AG20443 (cell line): ENCODE measurements around the gene PRLH.

Source experiments
- DNase-seq: peaks from one replicate; pipeline ENCODE4 v3.0.0; 2012; ENCODE audit warnings: low spot score, mixed read lengths

PRLH gene

GRCh38 chr2:237565974-237566373 is 400 bp upstream of the PRLH start:
- no peak for DNase-seq

DNA sequence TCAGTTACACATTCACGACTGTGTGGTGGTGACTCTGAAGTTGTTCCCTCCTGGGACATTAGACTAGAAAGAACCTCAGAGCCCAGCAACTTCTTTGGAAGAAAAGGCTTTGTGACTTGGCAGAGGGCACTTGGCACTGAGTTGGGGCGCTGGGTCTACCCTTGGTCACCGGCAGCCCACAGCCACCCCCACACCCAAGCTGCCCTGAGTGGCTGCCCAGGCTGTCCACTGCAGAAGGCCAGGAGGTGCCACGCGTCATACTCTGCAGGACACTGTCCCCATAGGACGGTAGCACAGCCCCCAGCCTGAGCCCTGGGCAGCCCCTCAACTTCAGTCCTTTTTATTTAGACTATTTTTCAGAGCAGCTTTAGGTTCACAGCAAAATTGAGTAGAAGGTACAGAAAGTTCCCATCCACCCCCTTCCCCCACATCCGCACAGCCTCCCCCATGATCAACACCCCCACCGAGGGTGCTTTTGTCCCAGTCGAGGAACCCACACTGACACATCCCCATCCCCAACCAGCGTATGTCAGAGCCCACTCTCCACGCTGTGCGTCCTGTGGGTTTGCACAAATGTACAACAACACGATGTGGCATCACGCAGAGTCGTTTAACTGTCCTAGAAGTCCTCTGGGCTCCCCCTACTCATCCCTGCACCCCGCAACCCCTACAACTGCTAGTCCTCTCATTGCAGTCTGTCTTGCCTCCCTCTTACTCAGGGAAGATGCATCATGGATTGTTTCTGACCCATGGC is 1.1 kb downstream of the PRLH start:
- DNase-seq = no peak

DNA sequence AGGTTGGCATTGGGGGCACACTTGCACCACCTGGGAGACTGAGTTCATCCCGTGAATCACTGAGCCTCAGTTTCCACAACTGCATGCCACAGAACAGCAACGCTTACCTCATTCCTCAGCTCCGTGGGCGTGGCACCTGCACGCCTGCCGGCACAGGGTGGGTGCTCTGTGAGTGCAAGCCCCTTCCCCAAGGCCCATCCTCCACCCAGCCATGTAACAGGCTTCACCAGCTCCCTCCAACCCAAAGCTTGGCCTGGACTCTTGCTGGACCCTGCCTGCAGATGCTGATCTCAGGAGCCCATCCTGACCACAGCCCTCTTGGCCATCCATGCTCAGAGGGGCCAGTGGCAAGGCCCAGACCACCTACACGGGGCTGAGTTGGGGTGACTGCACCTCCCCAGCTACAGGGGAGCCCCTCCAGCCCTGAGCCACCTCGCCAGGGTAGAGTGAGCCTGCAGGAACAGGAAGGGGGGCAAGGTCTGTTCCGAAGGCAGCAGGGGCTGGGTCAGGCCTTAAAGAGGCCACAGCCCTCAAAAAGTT is 1.8 kb downstream of the PRLH start:
- DNase-seq = no peak

GRCh38 chr2:237569041-237569440 is 2.7 kb downstream of the PRLH start:
- DNase-seq = no peak

GRCh38 chr2:237569896-237570295 is 3.5 kb downstream of the PRLH start:
- DNase-seq = no peak

DNA sequence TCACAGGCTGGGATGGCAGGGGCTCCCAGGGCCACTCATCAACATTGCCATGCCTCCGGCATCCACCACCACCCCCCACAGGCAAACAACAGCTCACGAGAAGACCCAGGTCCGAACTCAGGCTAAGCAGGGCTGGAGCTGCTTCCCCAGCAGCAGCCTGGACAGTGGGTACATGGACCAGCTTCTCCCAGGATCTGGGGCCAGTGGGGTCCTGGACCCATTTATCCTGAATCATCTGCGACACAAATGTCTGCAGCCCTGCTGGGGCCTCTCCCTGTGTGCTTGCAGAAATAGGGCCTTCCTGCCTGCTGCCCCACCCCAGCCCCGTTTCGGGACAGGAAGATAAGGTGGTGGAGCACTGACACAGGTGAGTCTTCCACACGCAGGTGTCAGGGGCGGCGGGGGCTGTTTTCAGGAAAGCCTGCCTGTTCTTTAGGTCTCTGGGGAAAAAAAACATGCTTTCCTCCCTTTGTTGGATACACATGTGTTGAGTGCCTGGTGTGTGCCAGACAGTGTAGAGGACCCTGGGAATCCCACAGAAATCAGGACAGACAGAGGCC is 4.5 kb downstream of the PRLH start:
- no peak for DNase-seq

GRCh38 chr2:237571551-237571950 is 5.2 kb downstream of the PRLH start:
- DNase-seq = no peak

GRCh38 chr2:237572021-237572741 is 5.8 kb downstream of the PRLH start:
- DNase-seq = peak; percentile 98

DNA sequence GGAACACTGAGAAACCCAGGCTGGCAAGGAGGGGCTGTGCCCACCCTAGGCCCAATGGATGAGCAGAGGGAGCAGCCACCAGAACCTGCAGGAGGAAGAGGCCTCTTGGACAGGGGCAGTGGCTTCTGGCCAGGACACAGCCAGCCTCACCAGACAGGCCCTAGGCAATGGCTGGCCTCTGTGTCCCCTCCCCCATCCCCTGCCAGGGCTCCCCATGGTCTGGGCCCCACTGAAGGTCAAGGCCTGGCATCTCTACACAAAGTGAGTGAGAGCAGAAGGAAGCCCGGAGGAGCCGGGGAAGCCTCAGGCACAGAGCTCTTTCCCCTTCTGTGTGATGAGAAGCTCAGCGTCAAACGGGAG is 6.3 kb downstream of the PRLH start:
- no peak for DNase-seq

DNA sequence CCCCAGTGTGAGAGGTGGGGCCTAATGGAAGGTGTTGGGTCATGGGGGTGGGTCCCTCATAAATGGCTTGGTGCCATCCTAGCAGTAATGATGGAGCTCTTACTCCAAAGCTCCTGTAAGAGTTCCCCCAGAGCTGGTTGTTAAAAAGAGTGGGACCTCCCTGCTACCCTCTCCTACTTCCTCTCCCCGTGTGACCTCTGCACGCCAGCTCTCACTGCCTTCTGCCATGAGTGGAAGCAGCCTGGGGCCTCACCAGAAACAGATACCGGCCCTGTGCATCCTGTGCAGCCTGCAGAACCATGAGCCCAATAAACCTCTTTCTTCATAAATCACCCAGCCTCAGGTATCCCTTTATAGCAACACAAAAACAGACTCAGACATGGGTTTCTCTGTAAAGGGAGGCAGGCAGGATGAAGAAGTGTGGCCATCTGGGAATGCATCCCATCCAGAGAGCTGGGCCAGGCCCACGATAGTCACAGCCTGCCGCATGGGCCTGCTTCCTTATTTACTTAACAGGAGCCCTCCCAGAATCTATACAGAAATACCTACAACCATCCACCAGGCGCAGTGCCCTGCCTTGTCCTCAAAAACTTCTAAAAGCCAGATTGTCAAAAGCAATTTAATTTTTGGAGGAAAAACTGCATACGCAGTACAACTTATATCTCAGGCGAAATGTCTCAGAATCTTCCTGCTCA is 7.5 kb downstream of the PRLH start:
- DNase-seq = no peak

DNA sequence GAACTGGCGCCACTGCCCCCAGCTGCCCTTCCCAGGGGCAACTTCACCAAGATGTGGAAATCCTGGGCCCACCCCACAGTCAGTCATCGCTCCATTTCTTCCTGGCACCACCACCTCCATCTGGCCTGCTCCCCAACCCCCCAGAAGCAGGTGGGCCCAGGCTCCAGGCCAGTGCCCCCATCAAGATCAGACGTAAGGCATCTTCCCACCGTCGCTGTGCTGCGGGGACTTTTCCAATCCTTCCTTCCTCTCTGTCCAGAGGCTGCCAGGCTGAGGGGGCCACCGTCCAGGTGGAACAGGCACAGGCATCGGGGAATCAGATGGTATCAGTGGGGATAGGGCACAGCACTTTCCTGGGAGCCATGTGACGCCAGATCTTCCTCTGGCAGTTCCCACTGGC is 8.1 kb downstream of the PRLH start:
- no peak for DNase-seq

DNA sequence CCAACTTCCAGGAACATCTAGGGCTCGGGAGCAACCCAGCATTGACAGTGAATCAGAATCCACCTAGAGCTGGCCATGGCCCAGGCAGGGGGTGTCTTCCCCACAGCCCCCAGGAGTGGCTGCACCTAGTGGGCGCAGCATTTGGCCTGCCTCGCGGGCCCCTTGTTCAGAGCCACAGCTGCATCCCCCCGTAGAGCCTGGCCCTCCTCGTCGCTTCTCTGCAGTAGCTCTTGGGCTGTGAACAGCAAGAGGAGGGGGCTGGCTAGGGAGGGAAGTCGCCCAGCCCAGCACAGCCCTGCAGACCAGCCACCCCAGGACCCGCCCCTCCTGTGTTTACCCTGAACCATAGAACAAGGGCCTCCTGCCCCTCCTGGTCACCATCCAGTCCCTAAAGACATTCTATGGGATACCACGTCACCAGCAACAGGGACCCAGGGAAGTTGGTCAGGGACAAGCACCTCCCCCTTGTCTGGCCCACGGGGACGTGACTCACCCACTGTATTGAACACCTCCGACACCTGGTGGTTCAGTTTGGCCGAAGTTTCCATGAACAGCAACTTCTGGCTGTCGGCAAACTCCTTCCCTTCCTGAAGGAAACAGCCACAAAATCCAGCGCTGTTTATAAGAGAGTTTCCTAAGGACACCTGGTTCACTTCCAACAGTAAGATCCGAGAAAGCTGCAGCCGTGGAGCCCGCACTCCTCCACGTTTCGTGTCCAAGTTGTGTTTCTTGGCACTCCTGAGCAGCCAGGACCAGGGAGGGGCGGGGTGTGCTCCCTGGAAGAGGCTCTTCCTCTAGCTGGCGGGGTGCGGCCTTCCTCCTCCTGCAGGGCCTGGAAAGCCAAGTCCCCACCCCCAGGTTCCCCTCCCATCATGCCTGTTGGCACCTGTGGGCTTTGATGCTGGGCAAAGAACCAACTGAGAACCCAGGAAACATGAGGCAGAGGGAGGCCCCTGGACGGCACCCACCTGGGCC is 8.8 kb downstream of the PRLH start:
- DNase-seq = no peak

GRCh38 chr2:237575869-237576862 is 9.8 kb downstream of the PRLH start:
- DNase-seq = no peak

DNA sequence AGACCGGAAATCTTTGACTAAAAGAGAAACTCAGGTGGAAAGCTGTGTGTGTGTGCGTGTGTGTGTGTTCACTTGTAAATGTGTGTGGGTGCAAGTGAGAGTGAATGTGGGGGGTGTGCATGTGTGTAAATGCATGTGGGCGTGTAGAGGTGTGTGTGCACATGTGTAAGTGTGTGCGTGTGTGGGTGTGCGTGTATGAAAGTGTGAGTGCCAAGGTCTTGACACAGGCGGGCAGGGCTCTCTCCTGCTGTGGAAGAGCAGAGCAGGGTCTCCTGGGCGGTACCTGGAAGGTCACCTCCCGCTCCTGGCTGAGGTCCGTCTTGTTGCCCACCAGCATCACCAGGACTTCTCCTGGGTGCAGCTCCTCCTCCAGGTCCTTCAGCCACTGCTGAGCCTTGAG is 10.6 kb downstream of the PRLH start:
- no peak for DNase-seq

DNA sequence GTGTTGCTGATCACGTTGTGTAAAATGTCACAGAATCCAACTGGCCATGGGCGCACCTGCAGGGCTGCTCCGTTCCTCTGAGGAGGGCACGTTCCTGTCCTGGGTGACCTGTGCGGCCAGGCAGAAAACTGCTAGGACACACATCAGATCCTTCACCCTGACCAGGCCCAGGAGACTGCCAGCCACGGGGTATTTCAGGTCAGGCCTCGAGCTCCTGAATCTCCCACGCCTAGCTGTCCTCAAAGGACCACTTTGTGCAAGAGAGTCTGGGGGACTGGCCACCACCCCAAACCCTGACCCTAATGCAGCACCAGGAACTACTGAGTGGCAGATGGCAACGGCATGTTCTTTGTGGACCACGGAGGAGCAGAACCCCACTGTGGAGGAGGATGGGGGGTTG is 11.1 kb downstream of the PRLH start:
- no peak for DNase-seq

DNA sequence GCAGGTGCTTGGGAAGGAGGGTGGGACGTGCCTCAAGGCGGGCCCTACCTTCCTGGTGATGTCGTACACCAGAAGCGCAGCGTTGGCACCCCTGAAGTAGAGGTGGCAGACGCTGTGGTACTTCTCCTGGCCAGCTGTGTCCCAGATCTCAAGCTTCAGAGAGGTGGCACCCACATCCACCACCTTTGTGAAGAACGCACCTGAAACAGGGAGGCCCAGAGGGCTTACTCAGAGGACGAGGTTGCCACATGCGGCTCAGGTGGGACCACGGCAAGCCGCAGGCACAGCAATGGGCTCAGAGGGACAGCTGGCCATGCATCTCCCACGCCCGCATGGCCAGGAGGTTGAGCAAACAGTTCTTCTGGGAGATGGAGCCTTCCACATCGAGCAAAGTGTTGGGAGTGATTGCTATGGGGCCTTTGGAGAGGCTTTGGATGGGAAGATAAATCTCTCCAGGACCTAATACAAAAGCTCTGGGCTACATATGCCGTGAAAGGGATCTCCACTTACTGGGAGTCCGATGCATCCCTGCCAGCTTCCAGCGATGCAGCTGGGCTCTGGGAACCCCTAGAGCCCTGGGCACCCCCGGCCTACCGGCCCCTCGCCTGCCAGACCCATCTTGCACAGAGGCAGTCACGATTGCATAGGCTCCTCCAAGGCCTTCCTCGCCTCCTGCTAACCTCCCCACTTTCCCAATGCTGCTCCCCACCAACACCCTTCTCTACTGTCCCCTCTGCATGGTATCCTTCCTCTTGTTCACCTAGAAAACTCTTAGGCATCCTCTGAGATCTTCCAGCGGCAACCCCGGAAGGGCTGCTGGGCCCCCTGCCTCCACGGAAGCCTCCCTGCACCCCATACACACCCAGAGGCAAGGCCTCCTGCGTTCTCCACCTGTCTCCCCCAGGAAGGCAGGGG is 11.8 kb downstream of the PRLH start:
- DNase-seq = no peak

- no peak for DNase-seq
Observed at GRCh38 chr2:237581326-237581725, 15.0 kb downstream of the PRLH start.

DNA sequence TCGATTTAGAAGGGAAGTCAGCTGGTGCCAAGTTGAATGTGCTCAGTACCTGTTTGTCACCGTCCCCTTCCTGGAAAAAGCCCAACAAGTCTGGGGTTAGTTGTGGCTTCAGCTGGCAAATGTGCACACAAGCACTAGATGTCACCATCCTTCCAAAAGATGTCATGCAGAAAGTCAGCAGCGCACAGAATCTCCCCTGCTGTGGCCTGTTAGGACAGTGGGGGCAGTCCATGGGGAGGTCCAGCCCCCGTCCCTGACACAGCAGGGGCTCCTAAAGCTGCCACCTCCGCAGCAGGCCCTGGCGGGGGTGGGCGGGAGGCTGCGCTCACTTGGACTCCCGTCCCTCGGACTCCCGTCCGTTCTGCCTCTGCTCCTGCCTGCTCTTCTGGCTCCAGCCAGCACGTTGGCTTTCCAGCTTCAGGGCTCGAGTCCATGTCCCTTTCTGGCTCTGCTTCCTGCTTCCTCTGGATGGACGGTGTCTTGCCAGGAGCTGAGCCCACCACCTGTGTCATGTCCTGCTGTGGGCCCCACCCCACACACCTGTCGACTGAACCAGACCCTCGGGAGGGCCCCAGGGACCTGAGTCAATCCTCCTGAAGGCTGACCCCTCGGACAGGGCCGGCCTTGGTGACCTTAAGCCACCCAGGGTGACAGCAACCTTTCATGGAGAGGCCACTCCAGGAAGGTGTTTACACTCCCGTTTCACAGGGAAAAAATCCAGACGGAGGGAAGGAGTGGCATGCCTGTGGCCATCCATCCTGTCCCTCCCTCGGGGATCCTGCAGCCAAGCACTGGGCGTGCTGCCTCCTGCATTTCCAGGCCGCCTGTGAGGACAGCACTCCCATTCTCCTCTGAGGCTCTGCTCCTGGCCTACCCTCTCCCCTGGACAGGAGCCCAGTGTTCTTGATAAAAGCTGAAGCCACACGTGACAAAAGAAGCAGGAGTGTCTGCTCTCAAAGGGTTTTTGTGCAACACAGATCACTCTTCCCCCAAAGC is 15.7 kb downstream of the PRLH start:
- peak; percentile 86 for DNase-seq
